HG03135 (cell line): ENCODE results near the gene TNP2.
A peak's percentile ranks its signal among the peaks of the same experiment; 100 is the strongest.
"Not testable (repeated sequence)": the region's sequence is repeated elsewhere in the genome, so short reads cannot be mapped to it uniquely, and the experiment has no call there.

ENCODE experiments used
- ATAC-seq: cut with Tn5 transposase; IDR thresholded peaks from one replicate; pipeline ENCODE4 v1.9.1; 2021; ENCODE audit warnings: mild to moderate bottlenecking, moderate library complexity; ENCODE audit not compliant: unreplicated experiment

TNP2 gene

DNA sequence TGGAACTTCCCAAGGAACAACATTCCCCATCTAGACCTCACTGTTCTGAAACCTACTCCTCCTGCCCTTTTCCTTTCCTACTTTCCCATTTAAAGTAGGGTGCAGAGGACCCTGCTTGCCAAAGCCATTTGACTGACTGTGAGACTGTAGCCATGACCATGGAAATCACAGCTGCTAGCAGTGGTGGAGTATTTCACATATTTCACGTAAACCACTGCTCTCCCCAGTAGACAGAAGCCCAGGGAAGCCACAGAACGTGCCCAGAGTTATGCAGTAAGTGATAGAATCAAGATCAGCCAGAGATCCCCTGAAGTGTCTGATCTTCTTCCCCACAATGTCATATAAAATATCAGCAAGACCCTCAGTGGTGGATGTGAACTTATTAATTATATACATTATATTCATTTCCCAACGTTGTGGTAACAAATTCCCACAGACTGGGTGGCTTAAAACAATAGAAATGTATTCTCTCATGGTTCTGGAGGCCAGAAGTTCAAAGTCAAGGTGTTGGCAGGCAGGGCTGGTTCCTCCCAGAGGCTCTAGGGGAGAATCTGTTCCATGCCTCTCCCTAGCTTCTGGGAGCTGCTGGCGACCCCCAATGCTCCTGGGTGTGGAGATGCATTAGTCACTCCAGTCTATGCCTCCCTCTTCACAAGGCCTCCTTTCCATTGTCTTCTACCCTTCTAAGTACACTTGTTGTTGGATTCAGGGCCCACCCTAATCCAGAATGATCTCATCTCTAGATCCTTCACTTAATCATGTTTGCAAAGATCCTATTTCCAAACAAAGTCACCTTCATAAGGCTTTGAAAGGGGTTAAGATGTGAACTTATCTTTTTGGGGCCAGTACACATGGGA lies 32.7 kb upstream of the TNP2 start:
- no peak for ATAC-seq

GRCh38 chr16:11300560-11300892 lies 31.4 kb upstream of the TNP2 start:
- ATAC-seq: no peak

DNA sequence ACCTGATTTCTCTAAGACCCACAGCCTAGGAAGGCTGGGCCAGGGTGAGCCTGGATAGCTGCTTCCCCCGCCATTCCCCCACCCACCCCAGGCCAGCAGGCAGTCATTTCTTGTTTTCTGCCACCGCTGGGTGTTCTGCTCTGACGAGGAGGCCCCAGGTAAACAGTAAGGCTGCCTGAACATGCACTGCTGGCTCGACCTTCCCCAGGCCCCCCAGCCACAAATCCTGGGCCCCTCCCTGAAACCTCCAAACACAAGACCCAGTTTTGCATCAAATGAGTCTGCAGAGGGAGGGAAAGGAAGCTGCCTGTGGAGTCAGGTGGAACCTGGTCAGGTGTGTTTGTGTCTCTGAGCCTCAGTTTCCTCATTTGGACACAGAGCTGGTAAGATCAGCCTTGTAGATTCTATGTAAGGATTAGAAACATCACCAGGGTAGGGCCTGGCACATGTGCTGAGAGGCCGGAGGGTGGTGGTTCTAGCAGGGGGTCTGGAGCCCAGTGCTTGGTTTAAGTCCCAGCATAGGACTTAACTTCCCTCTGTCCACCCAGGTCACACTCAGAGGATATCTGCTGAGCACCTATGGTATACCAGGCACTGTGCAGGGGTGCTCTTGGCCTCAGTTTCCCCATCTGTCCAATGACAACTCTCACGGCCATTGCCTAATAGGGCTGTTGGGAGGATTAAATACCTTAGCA lies 30.9 kb upstream of the TNP2 start:
- ATAC-seq: no peak

DNA sequence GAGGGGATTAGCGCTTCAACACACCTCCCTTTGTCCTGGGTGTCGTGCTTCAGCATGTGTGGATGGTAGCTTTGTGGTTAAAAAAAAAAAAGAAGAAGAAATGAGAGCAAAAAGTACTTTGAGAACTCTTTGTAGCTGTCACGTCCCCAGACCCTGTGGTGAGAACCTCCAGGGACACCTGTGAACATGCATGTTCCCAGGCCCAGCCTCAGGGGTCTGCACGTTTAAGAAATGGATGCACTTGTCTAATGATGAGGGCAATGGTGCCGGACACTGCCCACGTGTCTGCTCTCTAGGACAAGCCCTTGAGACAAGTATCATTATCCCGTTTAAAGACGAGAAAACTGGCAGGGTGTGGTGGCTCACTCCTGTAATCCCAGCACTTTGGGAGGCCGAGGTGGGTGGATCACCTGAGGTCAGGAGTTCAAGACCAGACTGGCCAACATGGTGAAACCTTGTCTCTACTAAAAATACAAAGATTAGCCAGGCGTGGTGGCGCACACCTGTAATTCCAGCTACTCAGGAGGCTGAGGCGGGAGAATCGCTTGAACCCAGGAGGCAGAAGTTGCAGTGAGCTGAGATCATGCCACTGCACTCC lies 29.9 kb upstream of the TNP2 start:
- not testable (repeated sequence) for ATAC-seq

- ATAC-seq: no peak
Observed at GRCh38 chr16:11298143-11298900, 29.2 kb upstream of the TNP2 start.

- ATAC-seq: peak; percentile 63
Observed at GRCh38 chr16:11297492-11298142, 28.5 kb upstream of the TNP2 start.

DNA sequence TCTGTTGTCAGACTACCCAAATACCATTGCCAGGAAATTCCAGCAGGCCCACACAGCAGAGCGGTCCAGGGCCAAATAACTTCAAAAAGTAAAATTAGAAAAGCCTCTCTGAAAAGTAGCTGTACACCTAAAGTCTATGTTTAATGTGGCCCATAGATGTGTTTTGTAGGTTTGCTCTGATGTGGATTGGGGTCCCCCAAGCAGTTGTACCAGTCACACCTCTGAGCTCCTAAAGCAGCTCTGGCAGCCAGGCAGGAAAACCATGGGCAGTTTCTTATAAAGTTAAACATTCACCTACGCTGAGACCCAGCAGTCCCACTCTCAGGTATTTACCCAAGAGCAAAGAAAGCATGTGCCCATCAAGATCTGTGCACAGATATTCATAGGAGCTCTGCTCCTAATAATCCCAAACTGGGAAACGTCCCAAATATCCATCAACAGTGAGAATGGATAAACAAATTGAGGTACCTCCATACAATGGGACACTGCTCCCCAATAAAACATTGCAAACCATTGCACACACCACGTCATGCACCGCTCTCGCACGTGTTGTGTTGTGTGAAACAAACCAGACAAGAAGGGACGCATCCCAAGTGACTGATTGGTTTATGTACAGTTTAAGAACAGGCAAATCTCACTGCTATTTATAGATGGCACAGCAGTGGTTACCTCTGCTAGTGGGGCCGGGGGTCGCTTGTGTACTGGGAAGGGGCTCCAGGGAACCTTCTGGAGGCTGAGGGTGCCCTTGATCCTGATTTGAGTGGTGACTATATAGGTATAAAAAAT lies 27.8 kb upstream of the TNP2 start:
- peak; percentile 22 for ATAC-seq

GRCh38 chr16:11296351-11296705 lies 27.2 kb upstream of the TNP2 start:
- ATAC-seq: no peak

DNA sequence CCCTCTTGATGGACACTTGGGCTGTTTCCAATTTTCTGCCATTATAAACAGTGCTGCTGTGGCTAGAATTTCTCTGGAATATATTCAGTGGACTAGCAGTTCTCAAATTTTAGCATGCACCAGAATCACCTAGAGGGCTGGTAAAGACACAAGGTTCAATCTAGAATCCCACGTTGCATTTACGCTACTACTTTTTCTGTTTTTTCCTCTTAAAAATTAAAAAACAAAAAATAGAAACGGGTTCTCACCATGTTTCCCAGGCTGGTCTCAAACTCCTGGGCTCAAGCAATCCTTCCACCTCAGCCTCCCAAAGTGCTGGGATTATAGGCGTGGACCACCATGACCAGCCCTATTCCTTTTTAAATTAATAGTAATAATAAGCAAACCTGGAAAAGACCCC lies 26.5 kb upstream of the TNP2 start:
- ATAC-seq: no peak

DNA sequence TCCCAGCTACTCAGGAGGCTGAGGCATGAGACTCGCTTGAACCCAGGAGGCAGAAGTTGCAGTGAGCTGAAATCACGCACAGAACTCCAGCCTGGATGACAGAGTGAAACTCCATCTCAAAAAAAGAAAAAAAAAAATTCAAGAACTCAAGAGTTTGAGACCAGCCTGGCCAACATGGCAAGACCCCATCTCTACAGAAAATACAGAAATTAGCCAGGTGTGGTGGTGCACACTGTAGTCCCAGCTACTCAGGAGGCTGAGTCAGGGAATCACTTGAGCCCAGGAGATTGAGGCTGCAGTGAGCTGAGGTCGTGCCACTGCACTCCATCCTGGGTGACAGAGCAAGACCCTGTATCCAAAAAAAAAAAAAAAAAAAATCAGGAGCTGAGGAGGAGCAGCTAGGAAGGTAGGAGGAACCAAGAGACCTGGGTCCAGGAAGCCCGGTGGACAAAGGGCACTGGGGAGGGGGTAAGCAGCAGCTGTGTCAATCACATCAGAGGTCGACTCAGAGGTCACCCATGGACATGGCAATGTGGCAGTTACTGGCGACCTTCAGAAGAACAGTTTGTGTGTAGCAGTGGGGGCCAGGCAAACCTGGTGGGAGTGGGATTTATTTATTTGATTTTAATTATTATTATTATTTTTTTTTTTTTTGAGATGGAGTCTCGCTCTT lies 23.1 kb upstream of the TNP2 start:
- ATAC-seq: no peak

DNA sequence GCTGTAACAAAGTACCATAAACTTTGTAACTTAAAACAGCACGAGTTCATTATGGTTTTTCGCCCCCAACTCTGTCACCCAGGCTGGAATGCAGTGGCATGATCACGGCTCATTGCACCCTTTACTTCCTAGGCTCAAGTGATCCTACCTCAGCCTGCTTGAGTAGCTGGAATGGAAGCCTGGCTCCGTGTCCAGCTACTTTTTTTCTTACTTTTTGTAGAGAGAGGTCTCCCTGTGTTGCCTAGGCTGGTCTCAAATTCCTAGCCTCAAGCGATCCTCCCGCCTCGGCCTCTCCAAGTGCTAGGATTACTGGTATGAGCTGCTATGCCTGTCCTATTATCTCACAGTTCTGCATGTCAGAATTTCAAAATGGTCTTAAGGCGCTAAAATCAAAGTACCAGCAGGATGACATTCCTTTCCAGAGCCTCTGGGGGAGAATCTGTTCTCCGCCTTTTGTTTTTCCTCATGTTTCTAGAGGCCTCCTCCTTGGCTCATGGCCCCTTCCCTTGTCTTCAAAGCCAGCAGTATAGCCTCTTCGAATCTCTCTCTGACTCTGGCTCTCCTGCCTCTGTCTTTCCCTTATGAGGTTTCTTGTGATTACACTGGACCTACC lies 22.1 kb upstream of the TNP2 start:
- no peak for ATAC-seq

DNA sequence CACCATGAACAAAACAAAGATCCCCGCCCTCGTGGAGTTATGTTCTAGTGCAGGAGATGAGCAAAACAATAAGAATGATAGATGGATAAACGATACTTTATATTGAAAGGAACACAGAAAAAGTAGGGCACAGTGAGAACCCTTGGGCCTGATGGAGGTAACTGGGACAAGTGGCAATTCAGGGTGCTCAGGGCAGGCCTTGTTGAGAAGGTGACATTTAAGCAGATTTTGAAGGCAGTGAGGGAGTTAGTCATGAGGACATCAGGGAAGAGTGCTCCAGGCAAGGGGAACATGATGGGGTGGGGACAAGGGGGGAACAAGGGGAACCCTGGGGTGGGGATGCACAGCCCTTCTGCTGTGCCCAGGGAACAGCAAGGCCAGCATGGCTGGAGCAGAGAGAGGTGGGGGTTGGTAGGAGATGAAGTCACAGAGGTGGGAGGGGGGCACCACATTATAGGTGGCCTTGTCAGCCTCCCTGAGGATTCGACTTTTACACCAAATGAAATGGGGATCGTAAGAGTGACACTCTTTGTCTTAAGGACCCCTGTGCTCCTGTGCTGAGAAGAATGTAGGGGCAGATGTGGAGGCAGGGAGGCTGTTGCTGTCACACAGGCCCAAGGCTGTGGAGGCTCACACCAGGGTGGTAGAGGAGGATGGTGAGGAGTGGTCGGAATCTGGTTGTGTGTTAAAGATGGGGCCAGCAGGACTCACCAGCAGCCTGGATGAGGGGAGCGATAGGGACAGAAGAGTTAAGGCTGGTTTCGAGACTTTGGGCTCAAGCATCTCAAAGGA lies 21.2 kb upstream of the TNP2 start:
- ATAC-seq: no peak

GRCh38 chr16:11289696-11290095 lies 20.6 kb upstream of the TNP2 start:
- not testable (repeated sequence) for ATAC-seq

- ATAC-seq: no peak
Observed at GRCh38 chr16:11289202-11289601, 20.1 kb upstream of the TNP2 start.

DNA sequence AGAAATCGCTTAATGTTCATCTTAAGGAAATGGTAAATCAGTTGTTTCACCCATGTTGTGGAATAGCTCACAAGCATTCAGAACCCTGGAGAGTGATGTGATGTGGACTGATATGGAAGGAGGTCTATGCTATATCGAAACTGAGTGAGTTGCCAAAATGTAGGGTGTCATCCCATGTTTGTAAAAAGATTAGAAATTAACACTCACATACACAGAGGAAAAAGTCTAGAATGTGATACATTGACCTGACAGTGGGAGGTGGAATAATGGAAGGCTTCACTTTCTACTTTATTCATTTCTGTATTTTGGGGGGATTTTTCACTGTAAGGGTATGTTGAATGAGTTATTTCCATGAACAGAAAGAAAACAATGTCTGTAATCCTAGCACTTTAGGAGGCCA lies 16.7 kb upstream of the TNP2 start:
- ATAC-seq: no peak

DNA sequence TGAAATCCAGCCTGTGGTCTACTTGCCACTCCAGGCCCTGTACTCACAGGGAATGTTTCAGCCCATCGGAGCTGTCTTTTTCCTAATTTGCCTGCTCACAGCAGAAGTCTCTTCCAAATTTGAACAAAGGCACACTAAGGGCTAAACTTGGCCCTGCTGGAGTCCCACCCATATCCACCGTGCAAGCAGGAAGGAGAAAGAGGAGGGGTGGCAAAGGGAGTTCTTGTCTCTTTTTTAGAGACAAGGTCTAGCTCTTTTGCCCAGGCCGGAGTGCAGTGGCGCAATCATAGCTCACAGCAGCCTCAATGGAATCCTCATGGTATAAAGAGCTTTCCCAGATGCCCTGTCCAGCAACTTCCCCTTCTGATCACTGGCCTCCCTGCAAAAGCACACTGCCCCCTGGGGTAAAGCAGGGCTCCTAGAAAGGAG lies 14.7 kb upstream of the TNP2 start:
- ATAC-seq: no peak

DNA sequence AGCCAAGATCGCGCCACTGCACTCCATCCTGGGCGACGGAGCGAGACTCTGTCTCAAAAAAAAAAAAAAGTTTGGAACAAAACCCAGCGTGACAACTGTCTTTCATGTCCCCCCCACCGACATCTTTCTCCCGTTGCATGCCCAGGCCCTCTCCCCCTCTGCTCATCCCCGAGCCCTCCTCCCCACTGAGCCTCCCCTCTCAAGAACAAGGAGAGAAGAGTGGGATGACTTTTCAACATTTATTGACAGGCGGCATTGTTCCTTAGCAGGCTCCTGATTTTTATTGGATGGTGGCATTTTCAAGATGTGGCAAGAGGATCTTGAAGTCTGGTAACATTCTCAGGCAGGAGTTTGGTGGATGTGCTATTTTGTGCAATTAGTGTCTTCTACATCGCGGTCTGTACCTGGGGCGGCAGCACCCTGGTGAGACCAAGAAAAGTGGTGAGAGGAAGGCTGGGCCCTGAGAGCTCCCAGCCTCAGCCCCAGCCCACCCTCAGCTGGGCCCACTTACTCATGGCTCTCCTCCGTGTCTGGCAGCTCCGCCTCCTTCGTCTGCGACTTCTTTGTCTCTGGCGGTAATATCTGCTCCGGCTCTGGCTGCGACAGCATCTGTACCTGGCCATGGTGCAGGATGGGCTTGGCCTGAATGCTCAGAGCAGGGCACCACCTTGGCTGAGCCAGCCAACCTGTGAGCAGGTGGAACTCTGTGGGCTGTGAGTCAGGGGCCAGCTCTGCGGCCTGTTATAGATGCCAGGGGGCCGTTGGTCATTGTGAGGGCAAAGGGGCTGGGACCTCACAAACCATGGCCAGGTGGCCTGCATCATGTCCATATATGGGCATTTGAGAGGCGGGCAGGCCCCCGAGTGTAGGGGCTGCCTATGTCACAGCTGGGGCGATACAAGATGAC lies 11.7 kb upstream of the TNP2 start, which contains the start of gene PRM1:
PRM1 (minus strand) TSS at position 715 of the 907 bp plus-strand sequence; CDS start at position 623, 92 bp downstream.
- no peak for ATAC-seq
